ENCODE data around the gene POLR2E. TPM values are rescaled to one million over a fixed set of nuclear protein-coding genes. Genes with fewer than 3 reads are reported as not detected.

The POLR2E gene
- total and polyA plus RNA-seq, 2 donors (not counting 1 experiment from before 2014, with no cell fraction given), result 103 to 121 TPM

- Mint-ChIP-seq H3K9me3 (ENCODE audit: insufficient read depth) (no peaks in the 10 kb centered on the region), H3K4me1 (peaks cover 35% of the 10 kb centered on the region), H3K27ac (peak overlapping the region; percentile 70), H3K27me3 (no peaks in the 10 kb centered on the region), H3K4me3 (peak overlapping the region; percentile 97)
- ATAC-seq (ENCODE audit: low read depth) (no peak), DNase-seq (no peak)
- Histone ChIP-seq H3K27ac (ENCODE audit: low read length in 2 of 2) (peak overlapping the region in 1 of 2 donors; percentile 70), H2AFZ (ENCODE audit: insufficient read depth, low read depth, low read length, poor library complexity, severe bottlenecking) (no peak overlapping the region), H4K20me1 (ENCODE audit: control insufficient read depth, insufficient read depth, low read length, poor library complexity, severe bottlenecking) (peaks cover 52% of the 10 kb centered on the region), H3K9me3 (ENCODE audit: control extremely low read depth in 1 of 3, control insufficient read depth in 2 of 3, insufficient read depth in 1 of 3, low read length in 2 of 3) (no peaks in the 10 kb centered on the region), H3K79me2 (ENCODE audit: control insufficient read depth, insufficient read depth, low read length) (peaks cover 57% of the 10 kb centered on the region), H3K4me1 (ENCODE audit: control insufficient read depth in 2 of 2, insufficient read depth in 2 of 2, low read length in 2 of 2) (peaks cover 24 to 31% of the 10 kb centered on the region in 2 donors), H3K27me3 (replicated peaks in 1 of 4; ENCODE audit: control extremely low read depth in 1 of 4, control insufficient read depth in 3 of 4, insufficient read depth in 4 of 4, low read length in 3 of 4) (no peaks in the 10 kb centered on the region), H3K4me2 (replicated peaks; ENCODE audit: low read depth, low read length, poor library complexity, severe bottlenecking) (peak overlapping the region; percentile 89), H3K9ac (ENCODE audit: low read length) (peak overlapping the region; percentile 89), H3K4me3 (ENCODE audit: control extremely low read depth in 1 of 5, extremely low read depth in 1 of 5, insufficient read depth in 1 of 5, low read depth in 2 of 5, low read length in 4 of 5) (peak overlapping the region in 4 of 5 experiments; percentile 72 to 86 (median 76)), H3K36me3 (replicated peaks in 1 of 2; ENCODE audit: control extremely low read depth in 1 of 2, control insufficient read depth in 1 of 2, extremely low read depth in 1 of 2, insufficient read depth in 2 of 2, low read length in 1 of 2) (peaks cover 0 to 29% of the 10 kb centered on the region in 2 experiments)
- TF ChIP-seq EZH2 (IDR thresholded peaks at IDR 0.05; ENCODE audit: borderline replicate concordance, insufficient read depth, low read depth, low read length, poor library complexity, severe bottlenecking), result no peak
- TF ChIP-seq CTCF (IDR thresholded peaks at IDR 0.05), result no peak
- POLR2A ChIA-PET, result interaction anchor here (0.6 to 2.5 kb wide), 12 partner anchors 8 to 175 kb away, joined by 3 to 14 read pairs (median 4); partner anchors contain the start of genes ARHGAP45, CIRBP and GPX4
- intact Hi-C loops (cut with micrococcal nuclease), result loop anchor here (2.0 kb wide), 2 partner anchors 55 to 73 kb away; partner anchors contain the start of genes RNU6-2 and TMEM259
- CTCF ChIA-PET, result interaction anchor here (0.7 to 2.8 kb wide), 4 partner anchors 27 to 151 kb away, joined by 3 to 7 read pairs (median 5); partner anchors contain the start of gene ARHGAP45
- 82% methylated on average over 31 of the region's 32 CpGs for WGBS (ENCODE audit: insufficient coverage)
These were observed 1.2 kb downstream of the POLR2E start for GRCh38 chr19:1093811-1094553.

GRCh38 chr19:1093330-1093729, 1.8 kb downstream of the POLR2E start:
- H3K79me2 ChIP-seq (ENCODE audit: control insufficient read depth, insufficient read depth, low read length), result peaks cover 57% of the 10 kb centered on the region
- TF ChIP-seq CTCF (IDR thresholded peaks at IDR 0.05) (no peak), EZH2 (IDR thresholded peaks at IDR 0.05; ENCODE audit: borderline replicate concordance, insufficient read depth, low read depth, low read length, poor library complexity, severe bottlenecking) (no peak)
- peaks cover 0 to 34% of the 10 kb centered on the region in 2 experiments for H3K36me3 ChIP-seq (replicated peaks in 1 of 2; ENCODE audit: control extremely low read depth in 1 of 2, control insufficient read depth in 1 of 2, extremely low read depth in 1 of 2, insufficient read depth in 2 of 2, low read length in 1 of 2)
- no peak overlapping the region for H3K9ac ChIP-seq (ENCODE audit: low read length)
- peaks cover 58% of the 10 kb centered on the region for H4K20me1 ChIP-seq (ENCODE audit: control insufficient read depth, insufficient read depth, low read length, poor library complexity, severe bottlenecking)
- H3K4me2 ChIP-seq (replicated peaks; ENCODE audit: low read depth, low read length, poor library complexity, severe bottlenecking), result peak overlapping the region; percentile 89
- no peak for DNase-seq
- H2AFZ ChIP-seq (ENCODE audit: insufficient read depth, low read depth, low read length, poor library complexity, severe bottlenecking), result no peak overlapping the region
- no peak overlapping the region for H3K27ac ChIP-seq (ENCODE audit: low read length in 2 of 2)
- H3K27me3 ChIP-seq (replicated peaks in 1 of 4; ENCODE audit: control extremely low read depth in 1 of 4, control insufficient read depth in 3 of 4, insufficient read depth in 4 of 4, low read length in 3 of 4), result no peaks in the 10 kb centered on the region
- no peak overlapping the region for H3K4me3 ChIP-seq (ENCODE audit: control extremely low read depth in 1 of 5, extremely low read depth in 1 of 5, insufficient read depth in 1 of 5, low read depth in 2 of 5, low read length in 4 of 5)
- intact Hi-C loops (cut with micrococcal nuclease), result no loop called here
- Mint-ChIP-seq H3K9me3 (ENCODE audit: insufficient read depth) (no peaks in the 10 kb centered on the region), H3K27ac (peak overlapping the region; percentile 53), H3K27me3 (no peaks in the 10 kb centered on the region), H3K4me3 (peak overlapping the region; percentile 97), H3K4me1 (peaks cover 37% of the 10 kb centered on the region)
- CTCF ChIA-PET, result interaction anchor here (0.7 to 2.8 kb wide), 3 partner anchors 28 to 36 kb away, joined by 3 to 7 read pairs (median 4); no protein-coding TSS in a partner anchor
- H3K9me3 ChIP-seq (ENCODE audit: control extremely low read depth in 1 of 3, control insufficient read depth in 2 of 3, insufficient read depth in 1 of 3, low read length in 2 of 3), result no peaks in the 10 kb centered on the region
- no peak for ATAC-seq (ENCODE audit: low read depth)
- 95% methylated on average over 14 of the region's 15 CpGs for WGBS (ENCODE audit: insufficient coverage)
- H3K4me1 ChIP-seq (ENCODE audit: control insufficient read depth in 2 of 2, insufficient read depth in 2 of 2, low read length in 2 of 2), result peaks cover 30 to 38% of the 10 kb centered on the region in 2 donors
- POLR2A ChIA-PET, result interaction anchor here (0.8 to 2.5 kb wide), 5 partner anchors 10 to 176 kb away, joined by 3 to 14 read pairs (median 4); partner anchors contain the start of genes ARHGAP45 and CIRBP

Data from B cell (primary cell).